Heart left ventricle (tissue), 13 donors: ENCODE measurements around the gene CRY2.

Experiments used
- CTCF ChIP-seq, 12 donors: fragments of 200-600 bp; sonication (generic) in 4 of 12; IDR thresholded peaks; one replicate each; pipeline versions ENCODE4 v1.5.0 to v1.8.0; 2018 to 2022; ENCODE audit warnings: antibody characterized with exemption in 12 of 12, mild to moderate bottlenecking in 5 of 12
- POLR2A ChIP-seq, 2 donors: fragments of 450-650 bp; IDR thresholded peaks; one replicate each; pipeline ENCODE4 v1.6.1; 2017; ENCODE audit warnings: antibody characterized with exemption in 2 of 2, mild to moderate bottlenecking in 2 of 2, moderate library complexity in 2 of 2
- donor health status: ischemic (EF 13 %, LVEDD 7.1; RV severe dilation, severe dysfunction).
- donor health status: DM: no; HTN: yes; CAD: no.
- donor health status: DM: no; HTN: no; CAD: no.
- donor health status: ischemic (EF 25% LVEDD 6.9; RV normal size, moderate dysfunction).
- donor health status: ischemic (EF 25% LVEDD 5.7; RV mildly dilated, moderate dysfunction).
- donor health status: ischemic (EF 35%, LVEDD 5.7; RV mildly dilated, moderate dysfunction).
- donor health status: nonischemic (EF 11% LVEDD 7.7; RV severe dilation, severe dysfunction).
- donor health status: DM: yes; HTN: yes; CAD: no.
- donor health status: PGD.
- donor health status: ischemic (EF 29% LVEDD 5.4; RV normal size, mild dysfunction).
- donor health status: nonischemic (EF 23%, LVEDD 6.1; RV moderate dilation, normal function).

- TF ChIP-seq CTCF (IDR thresholded peaks at IDR 0.05) (no peak), POLR2A (IDR thresholded peaks at IDR 0.05) (no peak)
Observed at GRCh38 chr11:45901626-45902025, 54.4 kb downstream of the CRY2 start.
